Activated gamma-delta T cell (primary cell): ENCODE data around the gene PEX1.
"Not testable (repeated sequence)": the region's sequence is repeated elsewhere in the genome, so short reads cannot be mapped to it uniquely, and the experiment has no call there.

ENCODE experiments used
- DNase-seq: peaks from one replicate; lab custom pipeline; 2025; lab: John Stamatoyannopoulos, UW

Gene PEX1

DNA sequence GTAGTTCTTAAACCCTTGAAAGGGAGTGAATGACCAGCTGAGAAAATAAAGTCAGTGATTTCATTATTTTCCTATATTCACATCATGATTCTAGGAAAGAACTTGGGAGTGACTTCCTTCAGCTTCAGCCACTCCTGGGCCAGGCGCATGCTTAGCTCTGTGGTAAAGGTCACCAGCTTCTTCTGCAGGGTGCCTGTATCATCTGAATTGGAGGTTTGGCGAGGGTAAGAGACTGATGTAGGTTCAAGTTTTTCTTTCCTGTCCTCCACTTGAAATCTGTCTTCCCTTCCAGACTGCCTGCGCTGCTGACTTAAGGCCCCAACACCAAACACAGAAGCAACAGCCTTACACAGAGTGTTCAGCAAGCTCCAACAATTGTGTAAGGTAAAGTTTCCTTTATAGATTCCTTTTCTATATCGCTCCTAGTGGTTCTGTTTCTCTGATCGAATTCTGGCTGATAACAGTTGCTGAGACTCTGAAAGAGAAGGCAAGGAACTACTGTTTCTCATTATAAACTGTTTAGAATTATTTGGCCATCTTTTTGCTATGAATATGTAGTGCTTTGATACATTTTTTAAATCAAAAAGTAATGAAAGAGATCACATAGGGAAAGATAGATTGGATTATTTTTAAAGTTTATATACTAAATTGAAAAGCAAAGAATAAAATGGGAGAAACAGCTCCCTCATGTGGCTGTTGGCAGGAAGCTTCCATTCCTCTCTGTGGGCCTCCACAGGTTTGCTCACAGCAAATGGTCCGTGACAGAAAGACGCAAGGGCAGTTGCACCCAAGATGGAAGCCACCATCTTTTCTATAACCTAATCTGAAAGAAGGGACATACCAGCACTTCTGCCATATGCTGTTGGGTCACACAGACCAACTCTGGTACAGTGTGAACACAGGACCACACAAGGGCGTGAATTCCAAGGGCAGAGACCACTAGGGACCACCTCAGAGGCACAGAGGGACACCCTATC is 67.0 kb downstream of the PEX1 start:
- no peak for DNase-seq

DNA sequence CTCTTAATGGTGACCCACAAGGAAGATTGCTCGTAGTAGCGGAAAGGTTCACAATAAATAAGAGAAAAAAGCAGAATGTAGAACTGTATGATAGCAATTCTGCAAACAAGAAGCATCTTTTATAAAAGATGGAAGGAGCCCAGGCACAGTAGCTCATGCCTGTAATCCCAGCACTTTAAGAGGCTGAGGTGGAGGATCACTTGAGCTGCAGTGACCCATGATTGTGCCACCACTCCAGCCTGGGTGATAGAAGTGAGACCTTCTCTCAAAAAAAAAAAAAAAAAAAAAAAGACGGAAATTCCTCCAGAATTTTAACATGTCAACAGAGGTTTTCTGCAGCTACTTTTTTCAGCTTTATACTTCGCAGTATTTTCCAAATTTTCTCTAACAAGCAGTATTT is 67.8 kb downstream of the PEX1 start:
- no peak for DNase-seq

DNA sequence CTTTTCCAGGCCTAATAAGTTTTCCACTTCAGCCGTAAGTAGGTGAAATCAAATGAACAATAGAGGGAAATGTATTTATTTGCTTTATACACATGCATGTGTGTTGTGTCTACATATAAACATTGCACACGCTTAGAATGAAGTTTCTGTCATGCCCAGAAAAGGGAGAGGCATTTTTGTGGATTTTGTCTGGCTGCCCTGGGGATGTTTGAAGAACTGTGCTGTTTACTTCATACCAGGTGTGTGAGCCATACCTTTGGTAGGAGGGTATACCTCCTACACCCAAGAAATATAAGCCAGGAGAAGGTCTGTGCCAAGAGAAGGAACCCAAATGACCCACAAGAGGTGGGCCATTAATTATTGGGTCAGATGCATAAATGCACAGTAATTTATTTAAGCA is 68.2 kb downstream of the PEX1 start:
- DNase-seq: no peak

- no peak for DNase-seq
Observed at GRCh38 chr7:92456236-92456635, 72.1 kb downstream of the PEX1 start.

DNA sequence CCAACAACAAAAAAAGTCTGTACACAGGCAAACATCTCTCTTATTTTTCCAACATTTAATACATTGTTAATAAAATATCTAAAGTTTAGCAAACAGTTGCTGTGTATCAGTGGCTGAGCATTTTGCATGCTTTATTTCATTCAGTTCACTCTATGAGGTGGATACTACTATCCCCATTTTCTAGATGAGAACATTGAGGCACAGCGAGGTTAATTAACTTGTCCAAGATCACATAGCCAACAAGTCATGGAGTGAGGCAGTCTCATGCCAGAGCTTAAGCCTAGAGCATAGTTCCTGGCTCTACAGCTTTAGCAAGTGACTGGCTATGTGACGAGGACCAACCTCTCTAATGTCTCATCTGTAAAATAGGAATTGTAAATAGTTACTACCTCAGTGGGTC is 76.7 kb downstream of the PEX1 start:
- no peak for DNase-seq

DNA sequence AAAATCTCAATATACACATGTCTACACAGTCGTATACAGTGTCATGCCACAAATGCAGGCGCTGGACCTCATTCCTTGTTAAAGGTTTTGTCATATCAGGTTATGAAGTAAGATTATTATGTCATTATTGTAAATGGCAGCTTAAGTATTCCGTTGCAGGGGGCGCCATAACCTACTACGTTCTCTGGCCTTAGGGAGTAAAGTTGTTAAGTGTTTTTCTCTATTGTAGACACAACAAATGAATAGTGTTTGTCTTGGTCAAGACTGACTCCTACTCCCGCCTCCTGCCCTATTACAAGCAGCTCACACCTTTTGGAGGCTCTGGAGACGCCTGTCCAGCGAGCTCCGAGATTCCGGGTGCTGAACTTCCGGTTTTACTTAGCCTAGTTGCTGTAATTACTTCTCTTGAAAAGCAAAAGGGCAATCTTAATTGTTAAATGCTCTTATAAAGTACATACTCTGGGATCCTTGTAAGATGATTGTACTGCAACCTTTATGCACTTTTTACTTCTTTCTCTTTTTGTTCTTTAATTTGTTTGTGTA is 80.0 kb downstream of the PEX1 start:
- no peak for DNase-seq

GRCh38 chr7:92447345-92448204 is 80.7 kb downstream of the PEX1 start, which contains the start of gene GATAD1:
Gene GATAD1, plus strand, starts transcription at chr7:92447482. Its CDS starts 248 bp downstream, at chr7:92447730.
- DNase-seq: peak; percentile 48

- no peak for DNase-seq
Observed at GRCh38 chr7:92446869-92447344, 81.4 kb downstream of the PEX1 start.

DNA sequence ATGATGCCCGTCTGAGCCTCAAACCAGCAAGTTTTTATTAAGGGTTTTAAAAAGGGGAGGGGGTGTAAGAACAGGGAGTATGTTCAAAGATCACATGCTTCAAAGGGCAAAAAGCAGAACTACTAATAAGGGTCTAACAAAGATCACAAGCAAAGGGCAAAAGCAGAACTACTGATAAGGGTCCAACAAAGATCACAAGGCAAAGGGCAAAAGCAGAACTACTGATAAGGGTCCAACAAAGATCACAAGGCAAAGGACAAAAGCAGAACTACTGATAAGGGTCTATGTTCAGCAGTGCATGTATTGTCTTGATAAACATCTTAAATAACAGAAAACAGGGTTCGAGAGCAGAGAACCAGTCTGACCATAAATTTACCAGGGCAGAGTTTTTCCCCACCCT is 85.6 kb downstream of the PEX1 start:
- DNase-seq: not testable (repeated sequence)

GRCh38 chr7:92437956-92438491 is 90.3 kb downstream of the PEX1 start:
- DNase-seq: no peak
